A549 (cell line): ENCODE results near the gene ALDH5A1.

Experiments used
- CBX2 ChIP-seq: fragments of 200-600 bp; sonication (generic); IDR thresholded peaks from 2 replicates; pipeline ENCODE4 v1.6.1; 2016; ENCODE audit warnings: low read depth, mild to moderate bottlenecking, borderline replicate concordance
- CEBPB ChIP-seq, 2 experiments: fragments of >200 bp in 1 of 2; sonication (Bioruptor Twin) in 1 of 2; formaldehyde crosslinking in 1 of 2; IDR thresholded peaks; 2 replicates each; pipeline ENCODE4 v1.6.1; 2012 to 2016
- GATA3 ChIP-seq: IDR thresholded peaks from 2 replicates; pipeline ENCODE4 v1.6.1; 2012; ENCODE audit warnings: borderline replicate concordance
- POLR2A ChIP-seq: IDR thresholded peaks from 2 replicates; pipeline ENCODE4 v1.6.1; 2012; ENCODE audit warnings: mild to moderate bottlenecking, low read length
- RAD21 ChIP-seq, 2 experiments: fragments of >200 bp in 1 of 2; sonication (Bioruptor Twin) in 1 of 2; formaldehyde crosslinking in 1 of 2; IDR thresholded peaks in 1 of 2; conservative IDR thresholded peaks in 1 of 2; 2 replicates in 1 of 2; 3 replicates in 1 of 2; pipeline ENCODE4 v1.6.1; 2012 to 2018; ENCODE audit warnings: inconsistent platforms in 1 of 2
- ZSCAN20 ChIP-seq: fragments of 250-450 bp; sonication (Bioruptor Pico); IDR thresholded peaks from 2 replicates; pipeline ENCODE4 v1.8.0; 2022; ENCODE audit warnings: mild to moderate bottlenecking, moderate library complexity

GRCh38 chr6:24490948-24491347 lies 3.8 kb upstream of the ALDH5A1 start:
- TF ChIP-seq CEBPB (IDR thresholded peaks at IDR 0.05) (no peak), CBX2 (no peak), GATA3 (no peak), RAD21 (conservative IDR thresholded peaks at IDR 0.05 in 1 of 2, IDR thresholded peaks at IDR 0.05 in 1 of 2) (no peak), ZSCAN20 (CRISPR knock-in tag) (no peak), POLR2A (no peak)
